ENCODE data around the gene CYB5A. TPM values are rescaled to one million over a fixed set of nuclear protein-coding genes. Genes with fewer than 3 reads are reported as not detected.

The CYB5A gene
- total RNA-seq, 1 donor from 2014 or later: 84.1 TPM

GRCh38 chr18:74283646-74284045 is 8.1 kb downstream of the CYB5A start:
- DNase-seq (ENCODE audit: low read depth): no peak
- Histone ChIP-seq H3K27me3 (ENCODE audit: control insufficient read depth, insufficient read depth, low read length) (no peaks in the 10 kb centered on the region), H3K36me3 (ENCODE audit: control insufficient read depth, insufficient read depth, low read length) (no peaks in the 10 kb centered on the region), H3K4me3 (ENCODE audit: low read depth, low read length) (no peak overlapping the region)
- TF ChIP-seq, protein P1, sequence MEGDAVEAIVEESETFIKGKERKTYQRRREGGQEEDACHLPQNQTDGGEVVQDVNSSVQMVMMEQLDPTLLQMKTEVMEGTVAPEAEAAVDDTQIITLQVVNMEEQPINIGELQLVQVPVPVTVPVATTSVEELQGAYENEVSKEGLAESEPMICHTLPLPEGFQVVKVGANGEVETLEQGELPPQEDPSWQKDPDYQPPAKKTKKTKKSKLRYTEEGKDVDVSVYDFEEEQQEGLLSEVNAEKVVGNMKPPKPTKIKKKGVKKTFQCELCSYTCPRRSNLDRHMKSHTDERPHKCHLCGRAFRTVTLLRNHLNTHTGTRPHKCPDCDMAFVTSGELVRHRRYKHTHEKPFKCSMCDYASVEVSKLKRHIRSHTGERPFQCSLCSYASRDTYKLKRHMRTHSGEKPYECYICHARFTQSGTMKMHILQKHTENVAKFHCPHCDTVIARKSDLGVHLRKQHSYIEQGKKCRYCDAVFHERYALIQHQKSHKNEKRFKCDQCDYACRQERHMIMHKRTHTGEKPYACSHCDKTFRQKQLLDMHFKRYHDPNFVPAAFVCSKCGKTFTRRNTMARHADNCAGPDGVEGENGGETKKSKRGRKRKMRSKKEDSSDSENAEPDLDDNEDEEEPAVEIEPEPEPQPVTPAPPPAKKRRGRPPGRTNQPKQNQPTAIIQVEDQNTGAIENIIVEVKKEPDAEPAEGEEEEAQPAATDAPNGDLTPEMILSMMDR (IDR thresholded peaks at IDR 0.05; ENCODE audit: insufficient read depth, low read length, poor library complexity, severe bottlenecking): no peak

- no peak overlapping the region for H3K4me3 ChIP-seq (ENCODE audit: low read depth, low read length)
- TF ChIP-seq, protein P1 (IDR thresholded peaks at IDR 0.05; ENCODE audit: insufficient read depth, low read length, poor library complexity, severe bottlenecking): no peak
- DNase-seq (ENCODE audit: low read depth): no peak
- no peaks in the 10 kb centered on the region for H3K36me3 ChIP-seq (ENCODE audit: control insufficient read depth, insufficient read depth, low read length)
- no peaks in the 10 kb centered on the region for H3K27me3 ChIP-seq (ENCODE audit: control insufficient read depth, insufficient read depth, low read length)
Observed at GRCh38 chr18:74282755-74283554, 8.8 kb downstream of the CYB5A start.

DNA sequence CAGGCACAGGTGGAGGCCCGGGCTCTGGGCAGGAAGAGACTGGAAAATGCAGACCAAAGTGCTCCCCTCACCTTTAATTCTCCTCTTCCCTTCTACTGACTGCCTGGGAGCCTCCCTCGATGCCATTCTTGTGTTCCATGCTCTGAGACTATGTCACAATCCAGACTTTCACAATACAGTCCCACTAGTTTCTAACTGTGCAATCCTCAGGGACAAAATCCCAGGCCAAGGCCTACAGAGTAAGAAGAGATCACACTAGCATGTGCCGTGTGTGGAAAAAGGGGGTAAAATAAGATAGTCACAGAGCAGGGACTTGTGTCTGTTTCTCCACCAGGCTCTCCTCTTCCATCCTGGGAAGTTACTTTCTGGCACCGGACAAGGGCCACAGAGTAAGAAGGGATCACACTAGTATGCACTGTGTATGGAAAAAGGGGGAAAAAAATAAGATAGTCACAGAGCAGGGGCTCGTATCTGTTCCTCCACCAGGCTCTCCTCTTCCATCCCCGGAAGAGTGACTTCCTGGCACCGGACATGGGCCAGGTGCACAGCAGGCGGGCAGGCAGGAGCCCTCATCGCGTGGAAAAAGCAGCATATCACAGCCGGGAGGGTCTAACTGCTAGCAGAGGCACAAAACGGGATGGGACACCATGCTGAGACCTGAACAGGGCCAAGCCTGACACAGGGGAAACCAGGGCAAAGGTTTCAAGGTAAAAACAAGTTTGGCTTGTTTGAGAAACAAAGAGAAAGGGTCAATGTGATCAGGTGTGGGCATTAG is 9.6 kb downstream of the CYB5A start:
- TF ChIP-seq, protein P1 (IDR thresholded peaks at IDR 0.05; ENCODE audit: insufficient read depth, low read length, poor library complexity, severe bottlenecking): no peak
- no peak for DNase-seq (ENCODE audit: low read depth)
- Histone ChIP-seq H3K4me3 (ENCODE audit: low read depth, low read length) (no peak overlapping the region), H3K27me3 (ENCODE audit: control insufficient read depth, insufficient read depth, low read length) (no peaks in the 10 kb centered on the region), H3K36me3 (ENCODE audit: control insufficient read depth, insufficient read depth, low read length) (no peaks in the 10 kb centered on the region)

DNA sequence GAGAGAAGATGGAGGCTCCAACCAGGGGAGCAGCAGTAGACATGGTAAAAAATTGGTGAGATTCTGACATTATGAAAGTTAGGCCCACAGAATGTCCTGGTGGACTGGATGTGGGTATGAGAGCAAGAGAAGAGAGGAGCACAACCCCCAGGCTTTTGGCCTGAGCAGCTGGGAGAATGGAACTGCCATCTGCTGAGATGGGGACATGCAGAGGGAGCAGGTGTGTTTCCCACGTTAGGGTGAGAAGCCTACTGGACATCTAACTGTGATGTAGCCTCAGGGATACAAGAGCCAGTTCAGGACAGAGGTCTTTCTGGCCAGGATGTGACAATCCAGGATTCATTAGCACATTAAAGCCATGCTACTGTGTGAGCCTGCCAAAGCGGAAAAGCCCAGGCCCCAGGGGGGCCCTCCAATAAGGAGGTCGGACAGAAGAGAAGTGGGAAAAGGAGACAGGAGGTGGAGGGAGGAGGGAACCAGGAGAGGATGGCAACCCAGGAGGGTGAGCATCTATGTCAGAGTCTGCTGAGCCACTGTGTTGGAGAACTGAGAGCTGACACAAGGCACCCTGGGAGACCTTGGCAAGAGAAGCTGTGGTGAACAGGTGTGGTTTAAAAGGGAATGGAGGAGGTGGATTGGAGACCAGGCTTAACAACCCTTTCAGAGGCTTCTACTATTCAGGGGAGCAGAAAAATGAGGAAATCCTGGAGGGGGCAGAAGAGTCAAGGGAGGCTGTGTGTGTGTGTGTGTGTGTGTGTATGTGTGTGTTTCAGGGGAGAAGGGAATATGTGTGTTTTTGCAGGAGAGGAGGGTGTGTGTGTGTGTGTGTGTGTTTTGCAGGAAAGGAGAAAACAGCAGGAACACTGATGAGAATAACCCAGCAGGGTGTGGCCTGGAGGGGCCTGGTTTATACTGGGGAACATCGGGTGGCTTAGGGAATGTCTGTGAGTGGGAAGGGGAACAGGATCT is 10.5 kb downstream of the CYB5A start:
- H3K36me3 ChIP-seq (ENCODE audit: control insufficient read depth, insufficient read depth, low read length): no peaks in the 10 kb centered on the region
- no peak overlapping the region for H3K4me3 ChIP-seq (ENCODE audit: low read depth, low read length)
- no peak for DNase-seq (ENCODE audit: low read depth)
- no peaks in the 10 kb centered on the region for H3K27me3 ChIP-seq (ENCODE audit: control insufficient read depth, insufficient read depth, low read length)
- TF ChIP-seq, protein P1 (IDR thresholded peaks at IDR 0.05; ENCODE audit: insufficient read depth, low read length, poor library complexity, severe bottlenecking): no peak

DNA sequence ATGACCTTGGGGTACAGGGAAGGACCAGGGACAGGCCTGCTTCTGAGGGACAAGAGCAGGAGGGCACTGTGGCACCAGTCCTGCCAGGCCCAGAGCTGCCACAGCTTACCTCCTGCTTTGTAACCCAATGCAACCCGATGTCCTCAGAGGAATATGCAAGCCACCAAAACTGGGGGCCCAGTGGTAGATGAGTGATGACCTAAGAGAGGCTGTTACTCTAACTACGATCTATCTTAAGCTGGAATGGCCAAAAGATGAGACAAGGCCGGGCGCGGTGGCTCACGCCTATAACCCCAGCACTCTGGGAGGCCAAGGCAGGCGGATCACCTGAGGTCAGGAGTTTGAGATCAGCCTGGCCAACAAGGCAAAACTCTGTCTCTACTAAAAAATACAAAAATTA is 12.8 kb downstream of the CYB5A start:
- DNase-seq (ENCODE audit: low read depth): no peak
- no peaks in the 10 kb centered on the region for H3K27me3 ChIP-seq (ENCODE audit: control insufficient read depth, insufficient read depth, low read length)
- no peaks in the 10 kb centered on the region for H3K36me3 ChIP-seq (ENCODE audit: control insufficient read depth, insufficient read depth, low read length)
- TF ChIP-seq, protein P1 (IDR thresholded peaks at IDR 0.05; ENCODE audit: insufficient read depth, low read length, poor library complexity, severe bottlenecking): no peak
- H3K4me3 ChIP-seq (ENCODE audit: low read depth, low read length): no peak overlapping the region

Data from kidney epithelial cell (primary cell).